ENCODE data around the gene NUDC.
A peak's percentile ranks its signal among the peaks of the same experiment; 100 is the strongest.

Gene NUDC

GRCh38 chr1:26993237-26994019, 71.9 kb downstream of the NUDC start, which contains the start of gene TRNP1:
Gene TRNP1, plus strand, starts transcription at chr1:26993692. Its CDS starts 95 bp downstream, at chr1:26993787.
- TF ChIP-seq CTCF (conservative IDR thresholded peaks at IDR 0.05), result no peak
- peak within 1 kb of the TSS; percentile 76; the same call in 1 of the 2 replicates for H3K27ac ChIP-seq

GRCh38 chr1:26994020-26994786, 72.7 kb downstream of the NUDC start:
- H3K27ac ChIP-seq, result peak overlapping the region; percentile 76; the same call in 1 of the 2 replicates
- TF ChIP-seq CTCF (conservative IDR thresholded peaks at IDR 0.05), result no peak

- TF ChIP-seq CTCF (conservative IDR thresholded peaks at IDR 0.05), result no peak
- peak overlapping the region; percentile 76; the same call in 1 of the 2 replicates for H3K27ac ChIP-seq
Observed at GRCh38 chr1:26994787-26995517, 73.4 kb downstream of the NUDC start.

- no peak overlapping the region for H3K27ac ChIP-seq
- TF ChIP-seq CTCF (conservative IDR thresholded peaks at IDR 0.05), result no peak
Observed at GRCh38 chr1:26996024-26996423, 74.5 kb downstream of the NUDC start.
